Skeletal muscle satellite cell (primary cell): Measurements from ENCODE around the gene HSPA14.
"Not testable (repeated sequence)": the region's sequence is repeated elsewhere in the genome, so short reads cannot be mapped to it uniquely, and the experiment has no call there.

Experiments
- H3K27me3 ChIP-seq: 2 replicates; pipeline ENCODE4 v1.7.0; 2013; ENCODE audit warnings: low read length; ENCODE audit not compliant: control insufficient read depth, insufficient read depth
- H3K36me3 ChIP-seq: 2 replicates; pipeline ENCODE4 v1.7.0; 2013; ENCODE audit warnings: mild to moderate bottlenecking, control low read depth, low read length; ENCODE audit not compliant: insufficient read depth
- H3K4me1 ChIP-seq: 2 replicates; pipeline ENCODE4 v1.7.0; 2013; ENCODE audit warnings: low read length; ENCODE audit not compliant: control insufficient read depth, insufficient read depth
- H3K4me2 ChIP-seq: 2 replicates; pipeline ENCODE4 v1.7.0; 2013; ENCODE audit warnings: mild to moderate bottlenecking, low read length
- H3K4me3 ChIP-seq: 2 replicates; pipeline ENCODE4 v1.7.0; 2013; ENCODE audit warnings: low read length
- H3K9ac ChIP-seq: 2 replicates; pipeline ENCODE4 v1.7.0; 2013; ENCODE audit warnings: mild to moderate bottlenecking, low read depth, low read length, moderate library complexity
- H3K9me3 ChIP-seq: replicated peaks from 2 replicates; pipeline ENCODE4 v1.7.0; 2013; ENCODE audit warnings: mild to moderate bottlenecking, control low read depth, low read length

The HSPA14 gene

DNA sequence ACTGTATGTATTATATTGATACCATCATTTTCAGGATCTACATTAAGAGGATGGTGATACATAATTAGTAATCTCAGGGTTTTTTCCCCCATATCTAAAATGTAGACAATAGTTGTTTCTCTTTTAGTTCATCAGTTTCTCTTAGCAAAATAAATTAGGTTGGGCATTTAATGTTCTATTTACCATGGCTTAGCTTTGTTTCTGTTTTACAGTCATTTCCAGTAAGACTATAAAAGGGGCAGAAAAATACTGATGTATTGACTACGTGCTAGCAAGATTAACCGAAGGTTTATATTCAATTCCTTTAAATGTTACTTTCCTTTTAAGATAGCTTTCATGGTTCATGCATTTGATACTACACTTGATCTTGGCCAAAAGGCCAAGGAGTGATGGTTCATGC, 66.8 kb downstream of the HSPA14 start:
- no peak overlapping the region for H3K9ac ChIP-seq
- no peaks in the 10 kb centered on the region for H3K27me3 ChIP-seq
- no peaks in the 10 kb centered on the region for H3K9me3 ChIP-seq
- peaks cover 42% of the 10 kb centered on the region for H3K36me3 ChIP-seq
- no peak overlapping the region for H3K4me3 ChIP-seq
- H3K4me2 ChIP-seq = no peak overlapping the region
- no peaks in the 10 kb centered on the region for H3K4me1 ChIP-seq

DNA sequence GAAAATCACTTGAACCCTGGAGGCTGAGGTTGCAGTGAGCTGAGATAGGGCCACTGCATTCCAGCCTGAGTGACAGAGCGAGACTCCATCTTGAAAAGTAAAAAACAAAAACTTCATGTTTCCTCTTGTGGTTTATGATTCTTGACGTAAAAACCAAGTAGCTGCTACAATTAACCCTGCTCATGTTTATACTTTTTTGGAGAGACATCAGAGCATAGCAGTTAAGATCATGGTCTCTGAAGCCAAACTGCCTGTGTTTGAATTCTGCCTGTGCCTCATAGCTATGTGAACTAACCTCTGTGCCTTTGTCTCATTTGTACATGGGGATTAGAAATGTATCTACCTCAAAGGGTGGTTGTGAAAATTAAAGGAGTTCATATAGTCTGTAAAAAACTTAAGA, 67.8 kb downstream of the HSPA14 start:
- H3K27me3 ChIP-seq = no peaks in the 10 kb centered on the region

DNA sequence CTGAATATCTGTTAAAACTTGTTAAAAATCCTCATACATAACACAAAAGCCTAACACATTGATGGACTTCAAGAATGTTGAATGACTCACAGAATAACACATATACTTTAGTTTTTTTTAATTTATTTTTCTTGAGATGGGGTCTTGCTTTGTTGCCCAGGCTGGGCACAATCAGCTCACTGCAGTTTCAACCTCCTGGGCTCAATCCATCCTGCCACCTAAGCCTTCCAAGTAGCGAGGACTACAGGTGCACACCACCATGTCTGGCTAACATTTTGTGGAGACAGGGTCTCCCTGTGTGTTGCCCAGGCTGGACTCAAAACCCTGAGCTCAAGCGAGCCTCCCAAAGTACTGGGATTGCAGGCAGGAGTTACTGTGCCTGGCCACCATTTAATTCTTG, 68.7 kb downstream of the HSPA14 start:
- peaks cover 57% of the 10 kb centered on the region for H3K36me3 ChIP-seq
- no peaks in the 10 kb centered on the region for H3K27me3 ChIP-seq
- H3K4me2 ChIP-seq = no peak overlapping the region

More for the DNA sequence above, 67.8 kb downstream of the HSPA14 start:
- Histone ChIP-seq H3K36me3 (peaks cover 51% of the 10 kb centered on the region), H3K9ac (no peak overlapping the region), H3K4me3 (no peak overlapping the region), H3K4me2 (no peak overlapping the region), H3K4me1 (no peaks in the 10 kb centered on the region), H3K9me3 (no peaks in the 10 kb centered on the region)

DNA sequence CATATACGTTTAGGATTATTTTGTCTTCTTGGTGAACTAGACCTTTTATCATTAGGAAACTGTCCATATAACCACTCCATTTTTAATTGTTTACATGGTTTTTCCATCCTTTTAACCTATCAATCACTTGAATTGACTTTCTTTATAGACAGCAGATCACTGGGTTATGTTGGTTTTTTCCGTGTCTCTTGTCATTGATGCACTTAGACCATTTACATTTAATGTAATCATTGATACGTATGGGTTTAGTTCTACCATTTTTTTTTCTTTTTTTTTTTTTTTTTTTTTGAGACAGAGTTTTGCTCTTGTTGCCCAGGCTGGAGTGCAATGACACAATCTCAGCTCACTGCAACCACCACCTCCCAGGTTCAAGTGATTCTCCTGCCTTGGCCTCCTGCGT, 69.5 kb downstream of the HSPA14 start:
- peaks cover 64% of the 10 kb centered on the region for H3K36me3 ChIP-seq

More for the DNA sequence above, 68.7 kb downstream of the HSPA14 start:
- Histone ChIP-seq H3K9ac (no peak overlapping the region), H3K9me3 (no peaks in the 10 kb centered on the region), H3K4me1 (no peaks in the 10 kb centered on the region), H3K4me3 (no peak overlapping the region)

DNA sequence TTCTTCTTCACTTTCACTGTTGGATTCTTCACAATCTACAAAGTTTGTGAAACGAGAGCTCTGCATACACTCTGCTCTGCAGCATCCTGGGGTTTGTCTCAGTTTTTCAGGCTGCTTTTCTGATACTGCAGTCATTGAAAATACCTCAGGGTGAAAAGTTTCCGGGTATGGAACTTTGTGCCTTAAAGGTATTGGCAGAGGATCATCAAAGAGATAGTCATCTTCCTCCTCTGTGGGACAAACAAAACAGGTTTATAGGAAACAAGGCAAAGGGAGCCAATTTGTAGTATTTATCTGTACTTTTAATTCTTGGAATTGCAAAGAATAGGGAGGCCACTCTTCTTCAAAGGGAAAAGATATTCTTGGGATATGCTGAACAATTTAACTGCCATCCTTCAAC, 71.0 kb downstream of the HSPA14 start:
- Histone ChIP-seq H3K4me3 (no peak overlapping the region), H3K36me3 (peaks cover 72% of the 10 kb centered on the region), H3K9me3 (no peaks in the 10 kb centered on the region), H3K27me3 (no peaks in the 10 kb centered on the region), H3K4me1 (no peaks in the 10 kb centered on the region), H3K9ac (no peak overlapping the region), H3K4me2 (no peak overlapping the region)

More for the DNA sequence above, 69.5 kb downstream of the HSPA14 start:
- not testable (repeated sequence) for H3K4me3 ChIP-seq, H3K9ac ChIP-seq, H3K4me1 ChIP-seq, H3K4me2 ChIP-seq, H3K9me3 ChIP-seq, H3K27me3 ChIP-seq

DNA sequence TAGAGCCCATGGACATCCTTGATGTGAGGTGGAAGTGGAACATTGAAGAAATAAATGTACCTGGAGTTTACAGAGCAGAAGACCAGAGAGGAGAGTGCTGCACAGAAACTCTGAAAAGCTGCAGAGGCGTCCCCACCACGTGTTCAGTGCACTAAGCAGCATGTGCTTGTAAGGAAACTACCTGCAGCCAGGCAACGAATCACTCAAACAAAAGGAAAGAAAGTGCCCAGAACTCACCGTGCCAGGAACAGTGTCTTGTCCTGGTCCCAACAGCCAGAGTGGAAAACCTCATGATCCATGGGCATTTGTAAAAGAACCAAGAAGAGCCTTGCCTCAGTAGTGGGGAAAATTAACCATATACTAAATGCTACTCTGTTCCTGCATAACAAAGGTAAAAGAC, 72.8 kb downstream of the HSPA14 start:
- no peak overlapping the region for H3K9ac ChIP-seq
- no peak overlapping the region for H3K4me2 ChIP-seq
- H3K36me3 ChIP-seq = peaks cover 83% of the 10 kb centered on the region

DNA sequence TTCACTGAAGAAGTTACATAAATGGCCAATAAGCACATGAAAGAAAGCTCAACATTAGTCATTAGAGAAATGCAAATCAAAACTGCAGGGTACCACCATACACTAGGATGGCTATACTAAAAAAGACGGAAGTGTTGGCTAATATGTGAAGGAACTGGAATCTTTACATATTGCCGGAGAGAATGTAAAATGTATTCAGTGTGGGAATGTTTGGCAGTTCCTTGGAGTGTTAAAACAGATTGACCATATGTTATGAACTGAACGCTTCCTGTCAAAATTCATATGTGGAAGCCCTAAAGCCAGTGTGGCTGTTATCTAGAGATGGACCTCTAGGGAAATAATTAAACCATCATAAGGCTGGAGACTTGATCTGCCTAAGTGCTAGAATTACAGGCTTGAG, 73.7 kb downstream of the HSPA14 start:
- Histone ChIP-seq H3K27me3 (no peaks in the 10 kb centered on the region), H3K4me3 (no peak overlapping the region), H3K4me1 (no peaks in the 10 kb centered on the region), H3K9me3 (peaks cover 3% of the 10 kb centered on the region), H3K36me3 (peaks cover 84% of the 10 kb centered on the region), H3K4me2 (no peak overlapping the region), H3K9ac (no peak overlapping the region)

More for the DNA sequence above, 72.8 kb downstream of the HSPA14 start:
- Histone ChIP-seq H3K9me3 (no peaks in the 10 kb centered on the region), H3K4me3 (no peak overlapping the region), H3K4me1 (no peaks in the 10 kb centered on the region), H3K27me3 (no peaks in the 10 kb centered on the region)

DNA sequence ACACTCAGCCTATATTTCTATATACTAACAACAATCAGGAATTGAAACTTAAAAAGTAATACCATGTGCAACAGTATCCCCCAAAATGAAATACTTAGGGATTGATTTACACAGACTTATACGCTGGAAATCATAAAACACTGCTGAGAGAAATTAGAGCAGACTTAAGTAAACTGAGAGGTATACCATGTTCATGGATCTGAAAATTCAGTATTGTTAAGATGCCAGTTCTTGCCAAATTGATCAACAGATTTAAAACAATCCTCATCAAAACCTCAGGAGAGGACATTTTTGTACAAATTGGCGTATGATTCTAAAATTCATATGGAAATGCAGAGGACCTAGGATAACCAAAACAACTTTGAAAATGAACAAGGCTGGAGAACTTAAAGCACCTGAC, 78.5 kb downstream of the HSPA14 start:
- peaks cover 82% of the 10 kb centered on the region for H3K36me3 ChIP-seq

DNA sequence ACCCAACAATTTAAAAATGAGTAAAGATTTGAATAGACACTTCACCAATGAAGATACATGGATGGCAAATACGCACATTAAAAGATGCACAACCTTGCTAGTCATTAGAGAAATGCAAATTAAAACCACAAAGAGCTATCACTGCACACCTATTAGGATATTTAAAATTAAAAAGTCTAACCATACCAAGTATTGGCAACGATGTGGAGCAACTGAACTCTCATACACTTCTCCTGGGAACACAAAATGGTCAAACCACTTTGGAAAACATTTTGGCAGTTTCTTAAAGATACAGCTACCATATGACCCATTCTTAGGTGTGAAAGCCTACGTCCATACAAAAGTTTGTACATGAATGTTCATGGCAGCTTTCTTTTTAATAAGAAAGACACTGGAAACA, 79.7 kb downstream of the HSPA14 start:
- Histone ChIP-seq H3K36me3 (peaks cover 81% of the 10 kb centered on the region), H3K9ac (no peak overlapping the region), H3K9me3 (peaks cover 6% of the 10 kb centered on the region), H3K4me3 (no peak overlapping the region), H3K4me1 (no peaks in the 10 kb centered on the region), H3K4me2 (no peak overlapping the region), H3K27me3 (no peaks in the 10 kb centered on the region)

More for the DNA sequence above, 78.5 kb downstream of the HSPA14 start:
- Histone ChIP-seq H3K9me3 (peaks cover 6% of the 10 kb centered on the region), H3K4me2 (no peak overlapping the region), H3K9ac (no peak overlapping the region), H3K4me1 (no peaks in the 10 kb centered on the region), H3K4me3 (no peak overlapping the region), H3K27me3 (no peaks in the 10 kb centered on the region)

DNA sequence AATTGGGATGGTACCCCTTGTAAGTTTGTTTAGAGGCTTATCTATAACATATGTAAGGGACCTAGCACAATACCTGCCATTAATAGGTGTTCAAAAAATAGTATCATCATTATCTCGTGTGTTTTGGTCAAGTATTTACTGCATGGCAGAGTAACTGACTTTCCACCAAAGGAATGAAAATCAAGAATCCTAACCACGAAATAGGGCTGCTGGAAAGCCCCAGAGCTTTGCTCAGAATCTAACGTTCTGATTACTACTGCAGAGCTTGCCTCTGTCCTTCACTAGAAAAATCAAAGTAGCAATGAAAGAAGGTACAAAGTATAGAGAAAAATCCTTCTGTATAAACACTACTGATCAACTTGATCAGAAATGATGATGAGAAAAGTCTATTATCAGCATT, 80.9 kb downstream of the HSPA14 start:
- Histone ChIP-seq H3K4me3 (no peak overlapping the region), H3K27me3 (no peaks in the 10 kb centered on the region), H3K9ac (no peak overlapping the region), H3K36me3 (peaks cover 83% of the 10 kb centered on the region), H3K4me2 (no peak overlapping the region), H3K9me3 (peaks cover 6% of the 10 kb centered on the region), H3K4me1 (no peaks in the 10 kb centered on the region)
